PFSK-1 (cell line): ENCODE data around the gene CKMT2.

Source experiments
- POLR2AphosphoS5 ChIP-seq: IDR thresholded peaks from 2 replicates; pipeline ENCODE4 v1.6.1; 2012; ENCODE audit warnings: low read depth, mild to moderate bottlenecking, control low read depth, low read length, moderate library complexity
- SIN3A ChIP-seq: IDR thresholded peaks from 2 replicates; pipeline ENCODE4 v1.6.1; 2012; ENCODE audit warnings: mild to moderate bottlenecking, low read length, moderate library complexity, borderline replicate concordance; ENCODE audit not compliant: insufficient read depth

GRCh38 chr5:81209386-81209785, 23.7 kb upstream of the CKMT2 start:
- TF ChIP-seq POLR2AphosphoS5 = no peak
- no peak for TF ChIP-seq SIN3A
